ENCODE measurements around the gene HTR4. TPM values are rescaled to one million over a fixed set of nuclear protein-coding genes. Genes with fewer than 3 reads are reported as not detected.

The HTR4 gene
- polyA plus RNA-seq, 1 of the 3 experiments (the other 2 are of a cell fraction) = not detected

DNA sequence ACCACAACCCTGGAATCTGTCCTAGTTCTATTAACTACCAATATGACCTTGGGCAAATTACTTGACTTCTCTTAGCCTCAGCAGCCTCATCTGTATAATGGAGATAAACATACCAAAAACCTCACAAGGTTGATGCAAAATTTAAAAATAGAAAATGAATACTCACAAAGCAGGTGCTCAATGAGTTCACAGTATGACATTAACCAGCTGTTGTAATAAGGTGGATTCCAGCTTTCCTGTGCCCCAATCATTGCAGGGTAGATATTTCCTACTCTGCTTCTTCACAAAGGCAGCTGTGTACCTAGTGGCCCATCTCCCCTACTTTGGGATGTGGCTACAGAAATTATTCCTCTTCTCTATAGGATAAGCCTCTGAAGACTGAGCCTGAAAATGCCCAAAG, 8.8 kb downstream of the HTR4 start:
- Histone ChIP-seq H3K9me3 (no peaks in the 10 kb centered on the region), H3K4me1 (ENCODE audit: control insufficient read depth in 1 of 2, insufficient read depth in 2 of 2, low read depth in 1 of 2, low read length in 1 of 2) (no peaks in the 10 kb centered on the region), H2AFZ (ENCODE audit: low read depth) (no peak overlapping the region), H3K79me2 (ENCODE audit: insufficient read depth) (no peaks in the 10 kb centered on the region), H3K4me3 (ENCODE audit: low read depth in 2 of 2, low read length in 1 of 2) (no peak overlapping the region), H3K27ac (ENCODE audit: low read depth in 2 of 2, low read length in 1 of 2) (no peak overlapping the region), H3K4me2 (no peak overlapping the region), H3F3A (replicated peaks; ENCODE audit: insufficient read depth) (no peaks in the 10 kb centered on the region), H3K9me2 (no peaks in the 10 kb centered on the region), H3K36me3 (replicated peaks in 1 of 2; ENCODE audit: control insufficient read depth in 1 of 2, insufficient read depth in 2 of 2, low read length in 1 of 2) (no peaks in the 10 kb centered on the region), H4K20me1 (ENCODE audit: insufficient read depth) (no peaks in the 10 kb centered on the region), H3K9ac (no peak overlapping the region), H3K27me3 (ENCODE audit: insufficient read depth) (0 out of 2 replicates have a peak, but pooled peaks cover 7% of the 10 kb centered on the region)
- no peak for DNase-seq
- ChIA-PET POLR2A (no interaction called here), CTCF (interaction anchor here (1.5 kb wide), 1 partner anchor 86 kb away, joined by 3 read pairs; no protein-coding TSS in a partner anchor)
- TF ChIP-seq TCF12 (IDR thresholded peaks at IDR 0.05) (no peak), TAF1 (IDR thresholded peaks at IDR 0.05; ENCODE audit: borderline replicate concordance, low read depth, low read length) (no peak), FOXJ3 (CRISPR knock-in tag; IDR thresholded peaks at IDR 0.05) (no peak), EZH2phosphoT487 (IDR thresholded peaks at IDR 0.05; ENCODE audit: borderline replicate concordance, low read depth) (no peak), EP300 (IDR thresholded peaks at IDR 0.05; ENCODE audit: borderline replicate concordance in 1 of 2, low read depth in 1 of 2, low read length in 1 of 2) (no peak), JUND (IDR thresholded peaks at IDR 0.05) (no peak), RAD21 (IDR thresholded peaks at IDR 0.05; ENCODE audit: low read length) (no peak), RFX5 (IDR thresholded peaks at IDR 0.05; ENCODE audit: low read length) (no peak), YY1 (IDR thresholded peaks at IDR 0.05; ENCODE audit: low read depth) (no peak), GATA2 (CRISPR knock-in tag; IDR thresholded peaks at IDR 0.05) (no peak), FOXM1 (IDR thresholded peaks at IDR 0.05; ENCODE audit: low read depth) (no peak), TEAD4 (IDR thresholded peaks at IDR 0.05; ENCODE audit: borderline replicate concordance, insufficient read depth) (no peak), CHD2 (IDR thresholded peaks at IDR 0.05; ENCODE audit: low read length, partially characterized antibody) (no peak), ELF1 (IDR thresholded peaks at IDR 0.05) (no peak), GABPA (IDR thresholded peaks at IDR 0.05; ENCODE audit: low read depth) (no peak)
- TF ChIP-seq, protein P1, sequence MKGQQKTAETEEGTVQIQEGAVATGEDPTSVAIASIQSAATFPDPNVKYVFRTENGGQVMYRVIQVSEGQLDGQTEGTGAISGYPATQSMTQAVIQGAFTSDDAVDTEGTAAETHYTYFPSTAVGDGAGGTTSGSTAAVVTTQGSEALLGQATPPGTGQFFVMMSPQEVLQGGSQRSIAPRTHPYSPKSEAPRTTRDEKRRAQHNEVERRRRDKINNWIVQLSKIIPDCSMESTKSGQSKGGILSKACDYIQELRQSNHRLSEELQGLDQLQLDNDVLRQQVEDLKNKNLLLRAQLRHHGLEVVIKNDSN (IDR thresholded peaks at IDR 0.05; ENCODE audit: borderline replicate concordance, low read depth) = no peak
- TF ChIP-seq, protein P2, sequence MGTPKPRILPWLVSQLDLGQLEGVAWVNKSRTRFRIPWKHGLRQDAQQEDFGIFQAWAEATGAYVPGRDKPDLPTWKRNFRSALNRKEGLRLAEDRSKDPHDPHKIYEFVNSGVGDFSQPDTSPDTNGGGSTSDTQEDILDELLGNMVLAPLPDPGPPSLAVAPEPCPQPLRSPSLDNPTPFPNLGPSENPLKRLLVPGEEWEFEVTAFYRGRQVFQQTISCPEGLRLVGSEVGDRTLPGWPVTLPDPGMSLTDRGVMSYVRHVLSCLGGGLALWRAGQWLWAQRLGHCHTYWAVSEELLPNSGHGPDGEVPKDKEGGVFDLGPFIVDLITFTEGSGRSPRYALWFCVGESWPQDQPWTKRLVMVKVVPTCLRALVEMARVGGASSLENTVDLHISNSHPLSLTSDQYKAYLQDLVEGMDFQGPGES (IDR thresholded peaks at IDR 0.05; ENCODE audit: low read depth, low read length) = no peak
- TF ChIP-seq, protein P3, sequence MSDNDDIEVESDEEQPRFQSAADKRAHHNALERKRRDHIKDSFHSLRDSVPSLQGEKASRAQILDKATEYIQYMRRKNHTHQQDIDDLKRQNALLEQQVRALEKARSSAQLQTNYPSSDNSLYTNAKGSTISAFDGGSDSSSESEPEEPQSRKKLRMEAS (IDR thresholded peaks at IDR 0.05; ENCODE audit: low read depth) = no peak
- TF ChIP-seq, protein P4, sequence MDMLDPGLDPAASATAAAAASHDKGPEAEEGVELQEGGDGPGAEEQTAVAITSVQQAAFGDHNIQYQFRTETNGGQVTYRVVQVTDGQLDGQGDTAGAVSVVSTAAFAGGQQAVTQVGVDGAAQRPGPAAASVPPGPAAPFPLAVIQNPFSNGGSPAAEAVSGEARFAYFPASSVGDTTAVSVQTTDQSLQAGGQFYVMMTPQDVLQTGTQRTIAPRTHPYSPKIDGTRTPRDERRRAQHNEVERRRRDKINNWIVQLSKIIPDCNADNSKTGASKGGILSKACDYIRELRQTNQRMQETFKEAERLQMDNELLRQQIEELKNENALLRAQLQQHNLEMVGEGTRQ (IDR thresholded peaks at IDR 0.05; ENCODE audit: borderline replicate concordance, low read depth, low read length) = no peak

Measured in SK-N-SH (cell line).